Osteocyte (in vitro differentiated cells): Measurements from ENCODE around the gene EYA2. TPM values are rescaled to one million over a fixed set of nuclear protein-coding genes. Genes with fewer than 3 reads are reported as not detected.

Source experiments
- DNase-seq: peaks from one replicate; pipeline ENCODE4 v3.0.0; 2021; ENCODE audit warnings: mixed read lengths; ENCODE audit not compliant: unreplicated experiment; ENCODE audit errors: extremely low spot score
- H3K27ac Mint-ChIP-seq: one replicate; pipeline ENCODE4 v1.8.0; 2021; ENCODE audit warnings: mild to moderate bottlenecking, mixed read lengths; ENCODE audit not compliant: unreplicated experiment
- H3K27me3 Mint-ChIP-seq: one replicate; pipeline ENCODE4 v1.8.0; 2021; ENCODE audit warnings: mixed read lengths; ENCODE audit not compliant: unreplicated experiment
- H3K36me3 Mint-ChIP-seq: one replicate; pipeline ENCODE4 v1.8.0; 2021; ENCODE audit warnings: mixed read lengths; ENCODE audit not compliant: unreplicated experiment
- H3K4me1 Mint-ChIP-seq: one replicate; pipeline ENCODE4 v1.8.0; 2021; ENCODE audit warnings: mixed read lengths; ENCODE audit not compliant: unreplicated experiment
- H3K4me3 Mint-ChIP-seq: one replicate; pipeline ENCODE4 v1.8.0; 2021; ENCODE audit warnings: mild to moderate bottlenecking, moderate library complexity, mixed read lengths; ENCODE audit not compliant: unreplicated experiment
- H3K9me3 Mint-ChIP-seq: one replicate; pipeline ENCODE4 v1.8.0; 2021; ENCODE audit warnings: mixed read lengths; ENCODE audit not compliant: unreplicated experiment
- total RNA-seq: library from RNA; stranded (reverse); gene quantifications from 2 replicates; pipeline ENCODE4 v1.2.1, GENCODE V29; 2021
- TF ChIP-seq, protein P1 (sequence below): fragments of 200-600 bp; sonication (generic); IDR thresholded peaks from 2 replicates; pipeline ENCODE4 v1.5.0; 2021; ENCODE audit warnings: antibody characterized with exemption, mild to moderate bottlenecking, moderate library complexity

Gene EYA2
- total RNA-seq, 1 donor from 2014 or later = not detected

DNA sequence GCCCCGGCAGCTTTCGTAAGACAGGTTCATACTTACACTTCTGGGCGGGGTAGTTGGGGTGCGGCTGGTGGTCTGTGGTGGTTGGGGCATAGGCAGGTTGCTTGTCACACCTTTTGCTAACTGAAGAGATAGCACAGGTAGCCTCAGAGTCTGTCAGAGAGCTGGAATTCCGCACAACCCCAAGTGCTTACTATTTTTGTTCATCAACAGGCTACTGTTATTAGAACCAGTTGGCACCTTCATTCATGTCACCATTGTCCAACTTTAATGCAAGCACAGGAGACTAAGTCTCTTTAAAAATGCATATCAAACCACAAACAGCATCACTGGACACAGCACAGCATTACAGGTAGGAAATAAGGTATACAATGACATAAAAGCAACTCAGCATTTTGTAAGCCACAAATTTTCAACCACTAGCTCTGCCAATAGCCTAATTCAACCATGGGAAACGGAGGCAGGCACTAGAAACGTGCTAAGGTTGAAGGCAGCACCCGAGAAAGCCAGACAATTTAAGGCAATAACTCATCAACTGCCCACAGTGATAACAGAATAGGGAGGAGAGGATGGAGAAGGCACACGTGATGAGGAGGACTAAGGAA lies 318.1 kb downstream of the EYA2 start:
- TF ChIP-seq, protein P1, sequence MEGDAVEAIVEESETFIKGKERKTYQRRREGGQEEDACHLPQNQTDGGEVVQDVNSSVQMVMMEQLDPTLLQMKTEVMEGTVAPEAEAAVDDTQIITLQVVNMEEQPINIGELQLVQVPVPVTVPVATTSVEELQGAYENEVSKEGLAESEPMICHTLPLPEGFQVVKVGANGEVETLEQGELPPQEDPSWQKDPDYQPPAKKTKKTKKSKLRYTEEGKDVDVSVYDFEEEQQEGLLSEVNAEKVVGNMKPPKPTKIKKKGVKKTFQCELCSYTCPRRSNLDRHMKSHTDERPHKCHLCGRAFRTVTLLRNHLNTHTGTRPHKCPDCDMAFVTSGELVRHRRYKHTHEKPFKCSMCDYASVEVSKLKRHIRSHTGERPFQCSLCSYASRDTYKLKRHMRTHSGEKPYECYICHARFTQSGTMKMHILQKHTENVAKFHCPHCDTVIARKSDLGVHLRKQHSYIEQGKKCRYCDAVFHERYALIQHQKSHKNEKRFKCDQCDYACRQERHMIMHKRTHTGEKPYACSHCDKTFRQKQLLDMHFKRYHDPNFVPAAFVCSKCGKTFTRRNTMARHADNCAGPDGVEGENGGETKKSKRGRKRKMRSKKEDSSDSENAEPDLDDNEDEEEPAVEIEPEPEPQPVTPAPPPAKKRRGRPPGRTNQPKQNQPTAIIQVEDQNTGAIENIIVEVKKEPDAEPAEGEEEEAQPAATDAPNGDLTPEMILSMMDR = no peak
- Mint-ChIP-seq H3K27ac (no peak overlapping the region), H3K9me3 (no peaks in the 10 kb centered on the region), H3K4me3 (no peak overlapping the region), H3K36me3 (peaks cover 37% of the 10 kb centered on the region), H3K4me1 (peaks cover 3% of the 10 kb centered on the region), H3K27me3 (no peaks in the 10 kb centered on the region)
- DNase-seq = no peak

DNA sequence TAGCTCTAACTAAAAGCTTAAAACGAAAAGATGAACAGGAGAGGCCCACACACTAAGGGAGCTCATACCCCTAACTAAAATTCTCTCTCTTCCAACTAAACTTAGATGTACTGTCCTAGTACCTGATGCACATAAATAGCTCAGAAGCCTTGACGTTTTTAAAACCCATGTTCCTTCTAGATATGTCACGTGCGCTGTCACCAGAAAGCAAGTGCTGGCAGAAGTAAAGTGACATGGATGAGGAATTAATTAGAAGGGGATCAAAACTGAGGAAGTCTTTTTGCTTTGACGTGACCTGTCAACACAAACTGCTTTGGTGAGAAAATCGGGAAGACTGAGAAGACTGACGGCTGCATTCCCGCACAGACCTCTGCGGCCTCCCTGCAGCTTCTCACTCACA lies 319.3 kb downstream of the EYA2 start:
- peaks cover 40% of the 10 kb centered on the region for H3K36me3 Mint-ChIP-seq
- H3K27ac Mint-ChIP-seq = no peak overlapping the region
- TF ChIP-seq, protein P1 = no peak
- no peak overlapping the region for H3K4me3 Mint-ChIP-seq
- H3K4me1 Mint-ChIP-seq = peaks cover 3% of the 10 kb centered on the region
- H3K9me3 Mint-ChIP-seq = no peaks in the 10 kb centered on the region
- no peak for DNase-seq
- H3K27me3 Mint-ChIP-seq = no peaks in the 10 kb centered on the region

DNA sequence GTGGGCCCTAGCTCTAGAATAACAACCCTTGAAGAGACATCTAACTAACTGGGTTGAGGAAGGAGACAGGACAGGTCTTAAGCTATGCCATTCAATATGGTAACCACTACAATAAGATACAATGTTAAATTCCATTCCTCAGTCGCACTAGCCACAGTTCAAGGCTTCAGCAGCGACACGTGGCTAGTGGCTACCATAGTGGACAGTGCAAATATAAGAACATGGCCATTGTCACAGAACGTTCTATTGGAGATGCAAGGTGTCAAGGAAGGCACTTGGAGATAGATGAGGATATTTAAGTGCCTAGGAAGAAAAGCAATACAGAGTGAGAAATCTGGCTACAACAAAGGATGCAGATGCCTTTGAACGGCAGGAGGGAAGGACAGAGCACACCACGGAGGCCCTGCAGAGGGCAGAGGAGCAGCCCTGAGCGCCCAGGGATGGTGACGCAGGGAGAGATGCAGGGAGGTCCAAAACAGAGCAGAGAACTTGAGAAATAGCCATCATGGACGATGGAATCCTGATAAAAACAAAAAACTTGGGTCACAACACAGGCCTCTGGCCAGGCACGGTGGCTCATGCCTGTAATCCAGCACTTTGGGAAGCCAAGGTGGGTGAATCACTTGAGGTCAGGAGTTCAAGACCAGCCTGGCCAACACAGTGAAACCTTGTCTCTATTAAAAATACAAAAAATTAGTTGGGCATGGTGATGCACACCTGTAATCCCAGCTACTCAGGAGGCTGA lies 321.2 kb downstream of the EYA2 start:
- no peak for DNase-seq
- Mint-ChIP-seq H3K27ac (no peak overlapping the region), H3K36me3 (peaks cover 43% of the 10 kb centered on the region)

DNA sequence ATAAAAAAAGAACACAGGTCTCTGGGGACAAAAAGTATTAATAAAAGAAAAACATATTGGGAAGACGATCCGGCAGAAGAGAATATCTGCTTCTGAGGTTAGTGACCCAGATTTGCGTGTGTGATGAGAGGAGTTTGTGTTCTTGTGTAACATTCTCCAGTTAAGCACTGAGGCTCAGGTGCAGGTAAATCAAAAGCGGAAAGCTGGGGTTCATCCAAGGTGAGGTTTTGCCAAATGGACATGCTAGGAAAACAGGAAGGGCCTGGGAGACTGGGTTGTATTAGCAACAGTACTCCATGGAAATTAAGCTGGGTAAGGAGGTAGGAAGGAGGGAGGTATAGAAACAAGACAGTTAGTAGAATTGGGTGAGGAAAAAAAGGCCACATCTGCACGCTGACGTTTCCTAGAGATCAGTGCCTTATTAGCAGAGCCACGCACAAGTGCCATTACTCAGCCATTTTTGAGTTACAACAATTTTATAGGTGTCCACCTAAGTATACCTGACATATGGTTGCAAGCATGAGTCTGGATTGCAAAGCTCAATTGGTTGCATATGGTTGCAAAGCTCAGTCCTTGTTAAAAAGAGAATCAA lies 322.3 kb downstream of the EYA2 start:
- peaks cover 49% of the 10 kb centered on the region for H3K36me3 Mint-ChIP-seq
- DNase-seq = no peak
- H3K27ac Mint-ChIP-seq = no peak overlapping the region
- TF ChIP-seq, protein P1 = no peak
- no peaks in the 10 kb centered on the region for H3K9me3 Mint-ChIP-seq
- H3K27me3 Mint-ChIP-seq = no peaks in the 10 kb centered on the region
- H3K4me3 Mint-ChIP-seq = no peak overlapping the region
- H3K4me1 Mint-ChIP-seq = peaks cover 3% of the 10 kb centered on the region

More for the DNA sequence above, 321.2 kb downstream of the EYA2 start:
- TF ChIP-seq, protein P1 = no peak
- H3K27me3 Mint-ChIP-seq = no peaks in the 10 kb centered on the region
- H3K4me3 Mint-ChIP-seq = no peak overlapping the region
- no peaks in the 10 kb centered on the region for H3K9me3 Mint-ChIP-seq
- peaks cover 3% of the 10 kb centered on the region for H3K4me1 Mint-ChIP-seq
